Lung (tissue), 12 donors: ENCODE measurements around the gene IQGAP3. TPM values are rescaled to one million over a fixed set of nuclear protein-coding genes. Genes with fewer than 3 reads are reported as not detected.

ENCODE experiments used
- ATAC-seq: fragments of 200-7000 bp; cut with Tn5 transposase; one replicate; pipeline ENCODE4 v1.9.1; 2020; ENCODE audit warnings: moderate number of reproducible peaks; ENCODE audit not compliant: insufficient read depth, low FRiP score
- DNase-seq, 3 donors: peaks; one replicate each; pipeline ENCODE4 v3.0.0-alpha.2; 2013 to 2017
- H3K27ac ChIP-seq, 2 donors: one replicate each; pipeline ENCODE4 v1.5.1; 2013; ENCODE audit warnings: mild to moderate bottlenecking in 2 of 2, moderate library complexity in 2 of 2, control low read depth in 1 of 2, inconsistent platforms in 1 of 2, low read depth in 1 of 2, low read length in 1 of 2
- H3K27me3 ChIP-seq, 3 donors: one replicate each; pipeline ENCODE4 v1.5.1; 2013; ENCODE audit warnings: low read length in 2 of 3; ENCODE audit not compliant: control insufficient read depth in 3 of 3, insufficient read depth in 3 of 3
- H3K36me3 ChIP-seq, 4 donors: one replicate each; pipeline ENCODE4 v1.5.1; 2013; ENCODE audit warnings: low read length in 4 of 4, mild to moderate bottlenecking in 1 of 4, moderate library complexity in 1 of 4; ENCODE audit not compliant: control insufficient read depth in 4 of 4, insufficient read depth in 4 of 4
- H3K4me1 ChIP-seq, 5 donors: one replicate each; pipeline ENCODE4 v1.5.1; 2013; ENCODE audit warnings: low read length in 5 of 5, mild to moderate bottlenecking in 2 of 5, moderate library complexity in 1 of 5; ENCODE audit not compliant: control insufficient read depth in 5 of 5, insufficient read depth in 5 of 5
- H3K4me3 ChIP-seq: one replicate; pipeline ENCODE4 v1.5.1; 2013; ENCODE audit warnings: mild to moderate bottlenecking, control low read depth, moderate library complexity
- H3K9ac ChIP-seq, 2 donors: one replicate each; pipeline ENCODE4 v1.5.1; 2013; ENCODE audit warnings: low read length in 2 of 2, control low read depth in 1 of 2; ENCODE audit not compliant: insufficient read depth in 1 of 2
- H3K9me3 ChIP-seq, 4 donors: one replicate each; pipeline ENCODE4 v1.5.1; 2013; ENCODE audit warnings: low read length in 3 of 4, mild to moderate bottlenecking in 1 of 4, moderate library complexity in 1 of 4; ENCODE audit not compliant: control insufficient read depth in 4 of 4, insufficient read depth in 3 of 4
- CTCF ChIP-seq: IDR thresholded peaks from 2 replicates; pipeline ENCODE4 v1.5.1; 2012; ENCODE audit warnings: mild to moderate bottlenecking; ENCODE audit errors: control extremely low read depth, extremely low read depth
- WGBS, 2 donors: extraction: QIAGEN DNeasy Blood & Tissue Kit; methylation state at CpG; one replicate each; pipeline ENCODE4 v1.1.7; 2013; 5-methylcytosine and 5-hydroxymethylcytosine counted together
- polyA plus RNA-seq, 2 donors: library from polyadenylated mRNA; stranded (reverse); fragments of 200-250 nt; gene quantifications; one replicate each; pipeline ENCODE4 v1.2.1, GENCODE V29; 2013
- total RNA-seq, 2 donors: library from RNA; depleted of rRNA in 1 of 2; stranded (reverse); fragments of >200 nt in 1 of 2; gene quantifications; one replicate each; pipeline ENCODE4 v1.2.1, GENCODE V29; 2014 to 2021
- donor health status: control.
- donor health status: control.
- donor health status: Bipolar disorder and iron deficiency.
- donor health status: healthy.
- donor health status: DM: yes; HTN: yes; CAD: no.

The IQGAP3 gene
- total and polyA plus RNA-seq, 4 donors = 0.42 to 3.4 (median 1.2) TPM

- Histone ChIP-seq H3K9ac (peak overlapping the region in 1 of 2 donors; percentile 14), H3K9me3 (no peaks in the 10 kb centered on the region), H3K27ac (peak overlapping the region; percentile 100), H3K27me3 (no peaks in the 10 kb centered on the region), H3K4me3 (no peak overlapping the region), H3K36me3 (peaks cover 0 to 5% (median 0%) of the 10 kb centered on the region in 4 donors), H3K4me1 (peaks cover 25 to 44% (median 27%) of the 10 kb centered on the region in 5 donors)
- WGBS, 2 donors = 16 to 18% methylated on average over 5 of the region's 5 CpGs
- ATAC-seq = no peak
- TF ChIP-seq CTCF = no peak
- DNase-seq = peak in 2 of 3 donors; percentile 54 to 58
Measured at GRCh38 chr1:156504438-156504813, 67.9 kb downstream of the IQGAP3 start.

GRCh38 chr1:156503698-156504437 lies 68.5 kb downstream of the IQGAP3 start:
- DNase-seq = no peak
- TF ChIP-seq CTCF = no peak
- no peak overlapping the region for H3K4me3 ChIP-seq
- WGBS, 2 donors = 44 to 64% methylated on average over 5 of the region's 5 CpGs
- H3K4me1 ChIP-seq = peaks cover 24 to 50% (median 31%) of the 10 kb centered on the region in 5 donors
- no peaks in the 10 kb centered on the region for H3K9me3 ChIP-seq
- no peak for ATAC-seq
- no peaks in the 10 kb centered on the region for H3K27me3 ChIP-seq
- peaks cover 0 to 5% (median 0%) of the 10 kb centered on the region in 4 donors for H3K36me3 ChIP-seq
- peak overlapping the region; percentile 100 for H3K27ac ChIP-seq
- peak overlapping the region in 1 of 2 donors; percentile 78 for H3K9ac ChIP-seq

- H3K4me3 ChIP-seq = no peak overlapping the region
- peak overlapping the region; percentile 100 for H3K27ac ChIP-seq
- TF ChIP-seq CTCF = no peak
- H3K9me3 ChIP-seq = no peaks in the 10 kb centered on the region
- WGBS, 2 donors = 12 to 13% methylated on average over 12 of the region's 12 CpGs
- H3K36me3 ChIP-seq = peaks cover 0 to 5% (median 0%) of the 10 kb centered on the region in 4 donors
- DNase-seq (peak; percentile 71 to 91 (median 83)), ATAC-seq (no peak)
- no peaks in the 10 kb centered on the region for H3K27me3 ChIP-seq
- peaks cover 24 to 57% (median 36%) of the 10 kb centered on the region in 5 donors for H3K4me1 ChIP-seq
- H3K9ac ChIP-seq = peak overlapping the region in 1 of 2 donors; percentile 78
Measured at GRCh38 chr1:156502894-156503697, 69.3 kb downstream of the IQGAP3 start.
